Renal cortex interstitium (tissue), 11 donors: ENCODE measurements around the gene PCK1. TPM values are rescaled to one million over a fixed set of nuclear protein-coding genes. Genes with fewer than 3 reads are reported as not detected.
A peak's percentile ranks its signal among the peaks of the same experiment; 100 is the strongest.

Experiments used
- DNase-seq, 11 donors: peaks; one replicate each; pipeline ENCODE4 v3.0.0-alpha.2; 2013; ENCODE audit warnings: low read depth in 9 of 11, low spot score in 4 of 11; ENCODE audit errors: extremely low read depth in 1 of 11
- polyA plus RNA-seq, 3 donors: library from polyadenylated mRNA; unstranded; fragments of 120-200 nt; gene quantifications; one replicate each; pipeline ENCODE4 v1.2.1, GENCODE V29; 2013; ENCODE audit not compliant: insufficient read length in 3 of 3

Gene PCK1
- polyA plus RNA-seq, 3 donors = 7.4 to 20.3 (median 12.6) TPM

GRCh38 chr20:57568088-57568896 lies 7.4 kb downstream of the PCK1 start:
- no peak for DNase-seq

GRCh38 chr20:57568960-57569359 lies 8.1 kb downstream of the PCK1 start:
- no peak for DNase-seq

- DNase-seq = no peak
These were observed 9.4 kb downstream of the PCK1 start for GRCh38 chr20:57570145-57570850.

- no peak for DNase-seq
These were observed 10.0 kb downstream of the PCK1 start for GRCh38 chr20:57570920-57571319.

- DNase-seq = no peak
These were observed 11.0 kb downstream of the PCK1 start for GRCh38 chr20:57571782-57572416.

- DNase-seq = no peak
These were observed 12.3 kb downstream of the PCK1 start for GRCh38 chr20:57573242-57573641.

- DNase-seq = no peak
These were observed 13.0 kb downstream of the PCK1 start for GRCh38 chr20:57573894-57574293.

GRCh38 chr20:57574954-57575353 lies 14.0 kb downstream of the PCK1 start:
- DNase-seq = no peak

GRCh38 chr20:57576002-57576401 lies 15.1 kb downstream of the PCK1 start:
- DNase-seq = no peak

GRCh38 chr20:57576617-57577550 lies 16.0 kb downstream of the PCK1 start:
- no peak for DNase-seq

- no peak for DNase-seq
These were observed 17.0 kb downstream of the PCK1 start for GRCh38 chr20:57577679-57578475.

- no peak for DNase-seq
These were observed 17.7 kb downstream of the PCK1 start for GRCh38 chr20:57578476-57579165.

- no peak for DNase-seq
These were observed 18.5 kb downstream of the PCK1 start for GRCh38 chr20:57579331-57579897.

GRCh38 chr20:57579898-57580447 lies 19.1 kb downstream of the PCK1 start:
- DNase-seq = peak in 3 of 11 donors; percentile 48 to 65 (median 58)

- no peak for DNase-seq
These were observed 19.7 kb downstream of the PCK1 start for GRCh38 chr20:57580478-57581201.

- DNase-seq = no peak
These were observed 20.5 kb downstream of the PCK1 start for GRCh38 chr20:57581202-57582028.
